SIG-M5 (cell line): Measurements from ENCODE around the gene PLCB4.

Experiments used
- DNase-seq: peaks from one replicate; lab custom pipeline; 2025; lab: John Stamatoyannopoulos, UW

The PLCB4 gene

DNA sequence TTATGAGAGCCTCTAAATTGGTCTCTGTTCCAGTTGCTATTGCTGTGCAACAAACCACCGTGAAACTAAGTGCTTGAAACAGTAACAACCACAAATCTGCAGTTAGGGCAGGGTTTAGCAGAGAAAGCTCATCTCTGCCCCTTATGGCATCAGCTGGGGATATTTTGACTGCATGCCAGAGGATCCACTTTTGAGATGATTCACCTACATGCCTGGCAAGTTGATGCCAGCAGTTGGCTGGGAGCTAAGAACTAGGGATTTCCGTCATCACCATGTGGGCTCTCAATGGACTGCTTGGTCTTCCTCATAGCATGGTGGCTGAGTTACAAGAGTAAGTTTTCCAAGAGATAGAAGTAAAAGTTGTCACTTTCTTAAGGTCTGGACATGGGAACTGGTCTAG, 35.1 kb downstream of the PLCB4 start:
- no peak for DNase-seq

DNA sequence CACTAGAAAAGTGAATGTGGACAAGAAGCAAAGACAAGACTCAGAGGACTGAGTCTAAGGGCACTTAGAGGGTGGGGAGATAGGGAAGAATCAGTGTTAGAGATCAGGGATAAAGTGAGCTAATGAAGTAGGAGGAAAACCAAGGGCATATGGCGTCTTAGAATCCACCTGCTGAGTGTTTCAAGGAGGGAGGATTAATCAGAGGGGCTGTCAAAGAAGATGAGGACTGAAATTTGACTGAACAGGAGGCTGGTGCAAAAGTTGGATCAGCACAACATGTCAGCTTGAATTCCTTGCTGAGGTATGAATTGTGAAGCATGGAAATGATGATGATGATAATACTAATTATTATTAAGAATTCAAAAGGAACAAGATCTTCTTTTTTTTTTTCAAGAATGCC, 39.4 kb downstream of the PLCB4 start:
- DNase-seq, result no peak

- DNase-seq, result no peak
These were observed 40.7 kb downstream of the PLCB4 start for GRCh38 chr20:9109566-9109965.

GRCh38 chr20:9110365-9110764, 41.5 kb downstream of the PLCB4 start:
- no peak for DNase-seq

DNA sequence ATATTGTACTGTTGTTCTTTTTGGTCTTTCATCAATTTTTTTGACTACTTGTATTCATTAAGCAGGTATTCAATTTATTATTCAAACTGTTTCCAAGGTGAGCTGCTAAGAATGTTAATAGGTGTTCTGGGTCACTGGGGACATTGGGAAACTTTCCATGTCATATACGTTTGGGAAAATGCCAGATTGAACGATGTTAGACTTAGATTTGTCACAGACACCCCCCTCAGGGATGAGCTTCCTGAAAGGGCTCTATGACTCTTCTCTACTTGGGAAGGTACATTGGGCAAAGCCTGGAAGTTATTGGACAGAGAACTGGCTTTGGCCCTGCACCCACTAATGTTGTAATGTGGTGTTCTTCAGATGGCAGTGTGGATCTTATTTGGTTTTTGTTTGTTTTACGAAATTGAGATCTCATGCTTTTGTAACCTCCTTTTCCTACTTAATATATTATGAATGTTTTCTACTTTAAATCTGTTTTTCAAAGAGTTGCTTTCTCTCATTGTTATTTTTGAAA, 42.1 kb downstream of the PLCB4 start:
- no peak for DNase-seq

DNA sequence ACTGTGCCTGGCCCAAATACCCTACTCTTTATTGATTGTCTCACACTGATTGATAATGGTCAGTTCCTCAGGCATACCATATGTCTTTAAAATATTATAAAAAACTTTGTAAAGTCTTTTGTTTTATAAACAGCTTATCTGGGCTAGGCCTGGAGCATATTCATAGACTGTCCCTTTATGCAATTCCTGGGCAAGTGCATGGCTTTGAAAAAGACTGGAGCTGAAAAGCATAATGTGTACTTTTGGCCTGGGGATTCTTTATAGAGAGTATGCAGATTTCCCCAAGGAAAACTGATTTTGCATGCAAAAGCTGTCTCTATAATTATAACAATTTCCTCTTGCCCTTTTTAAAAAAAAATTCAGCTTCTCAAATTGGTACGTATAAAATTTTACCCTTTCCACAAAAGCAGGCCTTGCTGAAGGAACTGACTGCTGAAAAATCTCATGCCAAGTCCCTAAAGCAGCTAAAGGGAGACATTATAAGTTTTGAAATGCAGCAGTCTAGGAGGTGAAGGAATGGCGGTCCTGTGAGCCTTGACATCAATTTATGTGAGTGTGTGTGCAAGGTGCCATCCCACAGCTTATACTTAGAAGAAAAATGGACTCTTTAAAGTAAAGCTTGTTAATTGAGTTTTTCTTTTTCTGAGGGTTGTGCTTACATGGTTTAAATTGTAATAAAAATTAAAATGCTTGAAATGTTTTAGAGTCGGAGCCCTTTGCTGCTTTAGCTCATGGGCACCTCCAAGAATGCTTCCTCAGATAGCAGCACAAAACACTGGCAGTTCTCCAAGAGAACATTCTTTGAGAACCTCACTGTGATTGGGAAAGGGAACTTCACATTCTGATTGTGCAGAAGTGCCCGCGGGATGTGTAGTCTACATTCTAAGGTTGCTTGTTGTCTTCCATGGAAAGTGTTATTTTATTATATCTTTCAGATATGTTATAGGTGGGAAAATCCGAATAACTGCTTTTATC, 43.9 kb downstream of the PLCB4 start:
- no peak for DNase-seq

- DNase-seq, result no peak
These were observed 45.8 kb downstream of the PLCB4 start for GRCh38 chr20:9114709-9115108.

DNA sequence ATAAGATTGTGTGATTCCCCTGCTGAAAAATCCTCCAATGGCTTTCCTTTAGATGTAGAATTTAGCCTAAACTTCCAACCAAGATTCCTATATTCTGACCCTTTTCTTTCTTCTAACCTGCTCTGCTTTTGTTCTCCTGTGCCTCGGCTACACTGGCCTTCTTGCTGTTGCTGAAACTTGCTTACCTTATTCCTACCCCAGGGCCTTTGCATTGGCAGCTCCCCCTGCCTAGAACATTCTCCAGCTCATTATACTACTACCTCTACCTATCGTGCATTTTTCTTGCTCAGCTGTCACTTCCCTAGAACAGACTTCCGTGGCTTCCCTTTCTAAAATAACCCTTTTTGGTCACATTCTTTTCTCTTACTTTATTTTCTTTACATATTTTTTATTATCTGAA, 48.7 kb downstream of the PLCB4 start:
- DNase-seq, result no peak

DNA sequence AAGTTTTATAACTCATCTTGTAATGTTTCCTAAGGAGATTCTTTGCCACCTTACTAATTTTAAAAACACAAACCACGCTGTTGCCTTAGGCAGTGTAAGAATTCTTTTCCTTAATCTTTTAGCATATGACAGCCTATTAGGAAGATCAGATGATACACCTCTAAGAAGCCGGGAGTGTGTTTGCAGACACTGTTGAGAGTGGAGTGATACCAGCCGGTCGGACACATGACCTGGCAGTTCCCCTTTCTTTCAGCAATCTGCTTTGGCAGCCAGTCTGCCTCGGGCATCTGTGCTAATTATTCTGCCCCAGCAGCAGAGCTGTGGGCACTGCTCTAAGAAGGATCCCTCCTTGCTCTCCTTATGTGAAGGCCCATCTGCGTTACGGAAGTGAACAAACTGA, 50.9 kb downstream of the PLCB4 start:
- no peak for DNase-seq

- DNase-seq, result no peak
These were observed 52.3 kb downstream of the PLCB4 start for GRCh38 chr20:9121211-9121610.

DNA sequence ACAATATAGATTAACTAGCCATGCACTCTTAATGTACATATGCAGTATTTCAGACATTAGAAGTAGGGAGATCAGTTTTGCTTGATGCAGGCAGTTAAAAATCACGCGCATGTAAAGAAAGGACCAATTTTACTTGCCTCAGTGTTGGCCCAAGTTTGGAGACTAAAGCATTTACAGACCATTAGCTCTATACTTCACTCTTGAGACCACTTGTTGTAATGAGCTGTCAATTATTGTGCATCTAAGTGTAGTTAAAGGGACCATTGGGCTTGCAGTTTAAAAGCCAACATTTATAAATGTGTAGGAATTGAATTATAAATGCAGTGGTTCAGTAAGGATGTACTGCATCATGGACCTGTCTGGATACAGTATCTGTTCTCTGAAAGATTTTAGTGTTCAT, 53.7 kb downstream of the PLCB4 start:
- no peak for DNase-seq

- no peak for DNase-seq
These were observed 57.6 kb downstream of the PLCB4 start for GRCh38 chr20:9126527-9126926.

DNA sequence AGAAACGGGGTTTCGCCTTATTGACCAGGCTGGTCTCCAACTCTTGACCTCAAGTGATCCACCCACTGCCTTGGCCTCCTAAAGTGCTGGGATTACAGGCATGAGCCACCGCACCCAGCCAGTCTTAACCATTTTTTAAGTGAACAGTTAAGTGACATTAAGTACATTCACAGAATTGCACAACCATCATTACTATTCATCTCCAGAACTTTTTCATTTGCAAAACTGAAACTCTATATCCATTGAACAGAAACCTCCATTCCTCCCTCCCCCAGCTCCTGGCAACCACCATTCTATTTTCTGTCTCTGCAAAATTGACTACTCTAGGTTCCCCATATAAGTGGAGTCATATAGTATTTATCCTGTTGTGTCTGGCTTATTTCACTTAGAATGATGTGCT, 59.7 kb downstream of the PLCB4 start:
- no peak for DNase-seq

DNA sequence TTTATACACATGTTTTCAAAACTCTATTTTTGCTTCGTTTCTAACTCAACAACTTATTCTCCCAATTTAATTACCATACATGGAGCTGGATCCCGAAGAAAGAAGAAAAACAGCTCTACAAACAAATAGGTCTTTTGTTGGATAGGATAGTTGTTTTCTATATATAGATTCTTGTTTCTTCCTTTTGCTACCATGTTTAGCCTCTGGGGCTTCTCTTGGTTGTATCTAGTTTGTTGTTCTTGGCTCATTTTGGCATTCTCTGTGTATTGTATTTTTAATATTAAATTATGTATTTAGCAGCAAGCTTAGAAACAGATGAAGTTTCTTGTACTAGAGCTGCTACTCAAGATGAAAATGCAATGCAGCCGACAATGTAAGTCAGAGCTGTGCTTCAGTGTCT, 60.9 kb downstream of the PLCB4 start:
- no peak for DNase-seq

GRCh38 chr20:9130521-9130920, 61.6 kb downstream of the PLCB4 start:
- DNase-seq, result no peak

DNA sequence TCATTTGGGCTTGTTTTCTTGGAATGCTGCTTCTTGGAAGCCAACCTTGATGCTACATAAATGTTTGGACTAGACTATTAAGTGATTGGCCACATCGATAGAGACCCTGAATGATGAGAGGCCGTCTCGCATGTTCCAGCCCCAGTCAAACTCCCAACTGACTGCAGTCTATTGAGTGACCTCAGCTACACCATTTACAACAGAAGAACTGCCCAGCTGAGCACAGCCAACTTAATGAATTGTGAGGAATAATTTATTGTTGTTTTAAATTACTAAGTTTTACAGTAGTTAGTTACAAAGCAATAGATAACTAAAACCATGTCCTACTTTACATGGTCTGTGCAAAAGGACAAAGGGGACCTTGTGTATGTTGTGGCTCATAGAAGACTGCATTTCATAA, 63.0 kb downstream of the PLCB4 start:
- DNase-seq, result no peak

- DNase-seq, result no peak
These were observed 65.5 kb downstream of the PLCB4 start for GRCh38 chr20:9134346-9134745.

DNA sequence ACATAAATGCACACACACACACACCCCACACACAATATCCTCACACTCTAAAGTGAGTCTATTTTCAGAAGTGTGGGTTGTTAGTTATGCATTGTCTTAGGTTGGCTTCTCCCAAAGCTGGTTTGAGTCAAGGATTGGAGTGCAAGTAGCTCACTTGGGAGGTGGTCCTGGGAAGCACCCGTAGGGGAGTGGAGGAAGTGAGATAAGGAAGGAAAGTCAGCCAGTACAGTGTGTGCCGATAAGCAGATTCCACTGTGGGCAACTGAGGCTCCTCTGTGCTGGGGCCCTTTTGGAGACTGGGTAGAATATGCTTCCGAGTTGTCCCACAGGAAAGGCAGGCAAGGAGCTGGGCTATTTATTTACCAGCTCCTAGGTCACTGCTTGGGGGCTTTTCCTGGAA, 67.2 kb downstream of the PLCB4 start:
- DNase-seq, result no peak

DNA sequence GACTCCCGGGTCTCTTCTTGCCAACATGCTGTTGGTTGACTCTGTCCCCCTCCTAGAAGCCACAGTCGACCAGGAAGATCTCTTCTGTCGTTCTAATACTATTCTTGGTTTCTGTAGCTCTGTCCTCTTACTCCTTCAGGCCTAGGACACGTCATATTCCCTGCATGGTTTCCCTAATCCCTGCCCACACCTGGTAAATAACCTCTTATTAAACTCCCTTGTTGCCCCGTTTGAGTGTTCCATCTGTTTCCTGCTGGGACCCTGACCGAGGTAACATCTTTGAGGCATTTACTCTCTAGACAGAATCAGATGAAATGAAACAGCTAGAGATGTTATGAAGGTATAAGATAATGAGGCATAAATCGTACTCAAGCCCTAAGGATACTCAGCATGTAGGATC, 68.1 kb downstream of the PLCB4 start:
- DNase-seq, result no peak

- no peak for DNase-seq
These were observed 70.4 kb downstream of the PLCB4 start for GRCh38 chr20:9139106-9139833.

DNA sequence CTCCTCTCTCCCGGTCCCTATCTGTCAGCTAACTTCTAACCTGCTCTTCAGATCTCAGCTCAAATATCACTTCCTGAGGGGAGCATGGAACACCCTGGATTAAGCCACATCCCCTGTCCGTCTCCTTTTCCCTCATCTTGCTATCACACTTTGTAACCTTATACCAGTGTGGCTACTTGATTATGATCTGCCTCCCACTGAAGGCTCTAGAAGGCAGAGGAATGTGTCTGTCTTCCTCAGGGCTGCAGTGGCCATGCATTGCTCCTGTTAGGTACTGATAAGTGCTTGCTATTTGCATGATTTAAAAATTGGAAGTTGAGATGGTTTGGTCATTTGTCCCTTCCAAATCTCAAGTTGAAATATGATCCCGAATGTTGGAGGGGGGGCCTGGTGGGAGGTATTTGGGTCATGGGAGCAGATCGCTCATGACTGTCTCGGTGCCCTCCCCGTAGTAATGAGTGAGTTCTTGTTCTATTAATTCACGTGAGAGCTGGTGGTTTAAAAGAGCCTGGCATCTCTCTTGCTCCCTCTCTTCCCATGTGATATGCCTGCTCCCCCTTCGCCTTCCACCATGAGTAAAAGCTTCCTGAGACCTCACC, 71.4 kb downstream of the PLCB4 start:
- DNase-seq, result no peak

DNA sequence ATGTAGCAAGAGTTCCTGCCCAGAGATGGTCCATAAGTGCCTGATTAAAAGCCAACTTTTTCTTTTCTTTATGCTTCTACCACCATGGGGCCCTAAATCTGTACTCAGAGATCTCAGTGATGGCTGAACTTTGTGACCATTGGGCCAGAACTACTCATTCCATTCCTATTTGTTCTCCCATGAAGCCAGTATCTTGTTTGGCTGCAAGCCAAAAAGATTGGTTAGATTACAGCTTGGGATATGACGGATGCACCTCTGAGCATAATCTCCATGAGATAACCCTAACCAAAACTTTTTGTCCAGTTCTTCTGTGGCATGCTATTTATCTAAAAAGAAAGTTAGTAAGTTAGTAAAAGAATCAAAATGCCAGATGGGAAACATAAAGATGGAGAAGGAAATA, 72.2 kb downstream of the PLCB4 start:
- DNase-seq, result no peak

DNA sequence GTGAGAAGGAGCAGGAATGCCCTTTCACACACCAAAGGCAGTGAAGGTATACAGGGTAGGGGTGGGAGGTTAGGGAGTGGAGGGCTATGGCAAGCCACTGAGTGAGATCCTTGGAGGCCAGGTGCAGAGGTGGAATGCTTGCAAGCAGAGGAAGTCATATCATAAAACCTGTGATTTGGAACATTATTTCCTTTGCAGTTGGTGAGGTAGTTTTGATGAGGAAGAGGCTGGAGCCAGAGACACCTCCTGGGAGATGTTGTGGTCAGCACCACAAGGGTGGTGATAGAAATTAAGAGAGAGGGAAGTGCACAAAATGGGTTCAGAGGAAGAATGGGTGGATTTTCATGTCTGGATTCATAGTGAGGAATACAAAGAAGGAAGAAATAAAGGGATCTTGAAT, 73.0 kb downstream of the PLCB4 start:
- no peak for DNase-seq
